Left renal pelvis (tissue), 4 donors: ENCODE measurements around the gene TARBP2. TPM values are rescaled to one million over a fixed set of nuclear protein-coding genes. Genes with fewer than 3 reads are reported as not detected.

Experiments
- DNase-seq, 4 donors: peaks; one replicate each; pipeline ENCODE4 v3.0.0-alpha.2; 2013; ENCODE audit warnings: low read depth in 4 of 4, low spot score in 3 of 4
- polyA plus RNA-seq, 4 donors: library from polyadenylated mRNA; unstranded; fragments of 120-200 nt; gene quantifications; one replicate each; pipeline ENCODE4 v1.2.1, GENCODE V29; 2013; ENCODE audit not compliant: insufficient read length in 4 of 4

The TARBP2 gene
- polyA plus RNA-seq, 4 donors: 37.4 to 59.6 (median 43.5) TPM

GRCh38 chr12:53493610-53494391 is 7.3 kb upstream of the TARBP2 start:
- DNase-seq: no peak

DNA sequence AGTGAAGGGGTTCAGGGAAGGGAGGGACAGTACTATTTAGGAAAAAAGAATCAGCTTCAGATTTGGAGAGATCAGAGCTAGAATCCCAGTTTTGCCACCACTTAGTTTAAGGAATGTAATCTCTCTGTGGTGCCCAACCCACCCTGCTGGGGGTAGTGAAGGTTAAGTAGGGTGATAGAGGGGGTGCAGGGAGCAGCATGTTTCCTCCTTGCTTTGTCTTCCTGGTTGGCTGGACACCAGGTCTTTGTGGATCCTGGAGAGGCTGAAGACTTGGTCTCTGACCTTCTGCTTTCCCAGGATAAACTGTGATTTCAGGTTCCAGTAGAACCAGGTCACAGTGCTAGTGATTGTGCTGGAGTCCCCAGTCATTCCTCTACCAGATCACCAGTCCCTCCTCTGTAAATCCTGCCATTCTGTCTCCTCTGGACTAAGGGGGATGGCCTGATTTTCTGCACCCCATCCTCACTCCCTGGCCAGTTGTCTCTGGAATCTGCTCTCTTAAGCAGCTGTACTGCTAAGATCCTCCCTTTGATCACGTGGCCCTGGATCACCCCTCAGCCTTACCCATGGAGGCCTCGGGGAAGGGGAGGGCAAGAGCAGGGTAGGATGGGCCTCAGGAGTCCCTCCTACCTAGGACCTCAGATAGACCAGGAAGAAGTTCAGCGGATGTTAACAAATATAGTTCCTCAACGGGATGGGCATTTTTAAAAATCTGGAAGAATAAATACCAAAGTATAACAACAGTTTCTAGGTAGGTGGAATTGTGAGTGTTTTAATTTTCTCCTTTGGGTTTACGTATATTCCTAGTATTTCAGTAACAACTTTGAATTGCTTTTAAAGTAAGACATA is 5.0 kb upstream of the TARBP2 start:
- DNase-seq: peak in 2 of 4 donors; percentile 45 to 46

DNA sequence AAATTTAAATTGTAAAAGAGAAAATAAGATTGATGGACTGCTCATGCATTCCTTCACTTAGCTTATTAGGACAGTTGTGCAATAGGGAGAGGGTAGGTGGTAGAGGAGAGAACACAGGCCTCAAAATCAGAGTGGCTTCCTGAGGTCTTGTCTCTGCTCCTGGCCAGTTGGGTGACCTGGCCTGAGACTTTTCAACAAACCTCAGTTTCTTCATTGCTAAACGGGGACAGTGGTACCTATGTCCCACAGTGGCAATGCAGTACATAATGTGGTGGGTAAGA is 4.4 kb upstream of the TARBP2 start:
- DNase-seq: no peak

DNA sequence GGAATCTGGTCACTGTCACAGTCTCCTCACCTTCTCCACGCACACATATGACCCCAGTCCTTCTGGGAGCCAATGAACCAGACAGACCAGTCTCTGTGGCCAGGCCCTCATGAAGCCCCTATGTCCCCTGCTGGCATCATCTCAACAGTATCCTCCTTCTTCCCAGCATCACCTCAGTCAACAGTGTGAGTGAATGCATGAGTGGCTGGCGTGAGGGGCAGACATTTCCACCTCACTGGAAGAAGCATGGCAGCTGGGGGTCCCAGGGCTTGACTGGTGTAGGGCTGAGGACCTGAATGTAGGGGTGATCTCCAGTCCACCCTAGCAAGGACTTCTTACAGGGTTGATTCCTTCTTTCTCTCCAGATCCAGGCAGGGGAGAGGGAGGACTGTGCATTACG is 3.6 kb upstream of the TARBP2 start:
- DNase-seq: no peak

DNA sequence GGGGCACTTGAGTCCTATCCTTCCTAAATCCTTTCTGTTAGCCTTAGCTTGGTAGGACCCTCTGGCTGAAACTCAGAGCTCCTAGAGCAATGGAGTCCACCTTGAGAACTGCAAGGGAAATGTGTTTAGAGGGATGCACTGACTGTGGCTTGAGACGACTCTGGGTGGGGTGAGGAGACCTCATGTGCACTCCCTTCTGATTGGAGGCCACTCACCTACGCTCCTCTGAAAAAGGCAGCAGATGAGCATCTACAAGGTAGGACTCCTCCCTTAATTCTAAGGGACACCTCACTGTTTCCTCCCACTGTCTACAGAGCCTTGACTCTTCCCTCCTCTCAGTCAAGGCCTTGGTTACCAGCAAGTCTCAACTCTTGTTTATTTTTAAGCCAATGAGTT is 2.9 kb upstream of the TARBP2 start:
- DNase-seq: no peak

GRCh38 chr12:53499266-53500141 is 1.6 kb upstream of the TARBP2 start, which contains the start of gene MAP3K12:
MAP3K12 (minus strand) TSS chr12:53499458; CDS start chr12:53487391, 12,067 bp downstream.
- peak in 1 of 4 donors; percentile 42 for DNase-seq

DNA sequence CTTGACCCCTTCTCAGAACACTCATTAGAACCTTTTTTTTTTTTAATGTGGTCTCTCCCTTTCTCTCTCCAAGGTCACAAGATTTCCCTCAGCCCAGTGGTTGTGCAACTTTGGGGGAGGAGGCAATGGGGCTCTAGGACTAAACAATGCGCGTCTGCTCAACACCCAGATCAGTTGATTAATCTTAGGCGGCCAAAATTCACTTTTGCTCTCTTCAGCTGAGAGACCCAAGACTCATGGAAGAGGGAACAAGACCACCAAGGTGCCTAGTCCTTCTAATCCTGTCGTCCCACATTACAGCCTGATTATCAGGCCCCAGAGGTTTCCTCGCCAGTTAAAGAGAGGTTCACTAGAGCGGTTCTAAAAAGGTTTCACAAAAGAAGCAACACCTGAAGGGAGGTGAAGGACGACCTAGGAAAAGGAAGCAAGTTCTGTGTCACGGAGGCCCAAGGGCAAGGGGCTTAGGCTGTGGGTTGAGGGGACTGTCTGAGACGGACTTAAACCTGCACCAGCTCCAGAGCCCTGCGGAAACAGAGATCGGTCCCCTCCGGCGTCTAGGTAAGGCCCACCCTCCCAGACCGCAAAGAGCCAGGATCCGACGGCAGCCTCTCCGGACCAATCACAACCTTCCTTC is 824 bp upstream of the TARBP2 start:
- no peak for DNase-seq

DNA sequence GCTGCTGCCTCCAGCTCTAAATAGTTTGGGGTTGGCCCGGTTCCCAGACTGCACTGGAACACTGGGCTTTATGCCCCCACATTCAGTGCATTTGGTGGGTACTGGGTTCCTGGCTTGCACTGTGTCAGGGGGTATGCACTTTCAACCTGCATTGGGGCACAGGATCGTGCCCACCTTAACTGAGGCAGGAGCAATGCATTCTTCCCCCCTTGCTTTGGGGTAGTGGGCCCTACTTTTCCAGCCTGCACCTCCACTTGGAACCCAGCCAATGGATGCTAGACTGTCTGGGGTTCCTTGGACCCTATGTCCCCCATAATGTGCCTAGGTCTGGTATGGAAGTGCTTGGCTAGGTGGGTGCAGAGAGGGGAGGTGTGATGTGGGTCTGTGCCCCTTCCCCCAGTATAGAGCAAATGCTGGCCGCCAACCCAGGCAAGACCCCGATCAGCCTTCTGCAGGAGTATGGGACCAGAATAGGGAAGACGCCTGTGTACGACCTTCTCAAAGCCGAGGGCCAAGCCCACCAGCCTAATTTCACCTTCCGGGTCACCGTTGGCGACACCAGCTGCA is 615 bp downstream of the TARBP2 start:
- no peak for DNase-seq

- no peak for DNase-seq
These were observed 1.2 kb downstream of the TARBP2 start for GRCh38 chr12:53502331-53502730.

GRCh38 chr12:53502983-53503728 is 2.1 kb downstream of the TARBP2 start:
- no peak for DNase-seq

GRCh38 chr12:53504004-53504920 is 3.2 kb downstream of the TARBP2 start:
- no peak for DNase-seq

DNA sequence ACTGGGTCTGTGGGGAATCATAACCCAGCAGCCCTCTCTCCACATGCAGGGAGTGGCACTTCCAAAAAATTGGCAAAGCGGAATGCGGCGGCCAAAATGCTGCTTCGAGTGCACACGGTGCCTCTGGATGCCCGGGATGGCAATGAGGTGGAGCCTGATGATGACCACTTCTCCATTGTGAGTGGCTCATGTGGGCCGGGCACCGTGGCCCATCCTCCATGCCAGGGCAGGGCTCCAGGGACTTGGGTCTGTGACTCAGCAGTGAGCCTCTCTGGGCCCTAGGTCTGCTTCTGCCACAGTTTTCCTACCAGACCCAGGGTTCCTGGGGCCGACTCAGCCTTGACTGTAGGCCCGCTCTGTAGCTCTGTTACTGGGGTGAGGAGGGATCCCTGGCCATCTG is 4.0 kb downstream of the TARBP2 start:
- no peak for DNase-seq

GRCh38 chr12:53505555-53506449 is 4.7 kb downstream of the TARBP2 start:
- DNase-seq: no peak

- DNase-seq: no peak
These were observed 5.3 kb downstream of the TARBP2 start for GRCh38 chr12:53506450-53506785.

DNA sequence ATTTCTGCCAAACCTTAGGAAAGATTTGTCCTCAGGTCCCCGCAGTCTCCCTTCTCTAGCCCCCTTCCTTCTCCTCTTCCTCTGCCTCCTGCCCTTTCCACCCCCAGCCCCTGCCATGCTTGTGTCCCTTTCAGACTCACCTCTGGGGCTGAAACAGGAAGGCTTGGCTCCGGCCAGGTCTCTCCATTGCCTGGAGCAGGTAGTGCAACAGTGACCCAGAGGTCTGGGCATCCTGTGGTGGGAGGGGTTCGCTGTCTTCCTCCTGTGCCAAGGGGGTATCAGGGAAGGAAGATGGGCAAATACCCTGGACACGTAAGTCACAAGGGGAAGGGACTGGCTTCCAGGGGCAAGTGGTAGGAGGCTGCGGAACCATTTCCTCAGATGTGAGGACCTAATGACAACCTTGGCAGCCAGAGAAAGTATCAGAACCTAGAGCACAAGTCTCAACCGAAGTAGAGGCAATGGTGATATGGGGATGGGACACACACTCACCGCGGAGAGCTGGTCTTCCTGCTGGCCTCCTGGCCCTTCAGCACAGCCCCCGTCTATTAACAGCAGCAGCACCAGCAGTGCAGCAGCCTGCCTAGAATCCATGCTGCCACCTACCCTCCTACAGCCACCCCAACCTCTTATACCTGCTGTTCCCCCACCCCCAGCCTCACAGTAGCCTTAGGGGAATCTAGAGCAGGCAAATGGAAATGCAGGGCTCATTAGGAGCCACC is 6.0 kb downstream of the TARBP2 start, which contains the start of gene NPFF:
NPFF (minus strand) TSS at position 604 of the 722 bp plus-strand sequence; CDS start at position 594, 10 bp downstream.
- DNase-seq: no peak

- no peak for DNase-seq
These were observed 6.5 kb downstream of the TARBP2 start for GRCh38 chr12:53507603-53507885.
